ENCODE data around the gene TYW1. TPM values are rescaled to one million over a fixed set of nuclear protein-coding genes. Genes with fewer than 3 reads are reported as not detected.
"Not testable (repeated sequence)": the region's sequence is repeated elsewhere in the genome, so short reads cannot be mapped to it uniquely, and the experiment has no call there.

The TYW1 gene
- total and polyA plus RNA-seq, 2 donors from 2014 or later: 9.4 to 20.7 TPM

- H3K27me3 ChIP-seq (ENCODE audit: control insufficient read depth, insufficient read depth, low read length); H3K9ac ChIP-seq (ENCODE audit: low read length in 3 of 3); FAIRE-seq; H3K36me3 ChIP-seq (ENCODE audit: control insufficient read depth in 2 of 3, insufficient read depth in 3 of 3, low read length in 3 of 3); DNase-seq; intact Hi-C loops (cut with DNase I); H3K4me1 ChIP-seq (ENCODE audit: control insufficient read depth in 2 of 3, insufficient read depth in 2 of 3, low read depth in 1 of 3, low read length in 3 of 3); H3K4me3 ChIP-seq (ENCODE audit: low read length in 3 of 3); H3K27ac ChIP-seq (ENCODE audit: low read depth in 2 of 2, low read length in 2 of 2); H3K9me3 ChIP-seq (ENCODE audit: control insufficient read depth in 2 of 3, insufficient read depth in 1 of 3, low read length in 3 of 3): not testable (repeated sequence)
Observed at GRCh38 chr7:67229018-67229417, 232.4 kb downstream of the TYW1 start.

- H3K9ac ChIP-seq (ENCODE audit: low read length in 3 of 3); H3K27ac ChIP-seq (ENCODE audit: low read depth in 2 of 2, low read length in 2 of 2); DNase-seq; H3K9me3 ChIP-seq (ENCODE audit: control insufficient read depth in 2 of 3, insufficient read depth in 1 of 3, low read length in 3 of 3); FAIRE-seq; H3K4me1 ChIP-seq (ENCODE audit: control insufficient read depth in 2 of 3, insufficient read depth in 2 of 3, low read depth in 1 of 3, low read length in 3 of 3); intact Hi-C loops (cut with DNase I); H3K4me3 ChIP-seq (ENCODE audit: low read length in 3 of 3); H3K27me3 ChIP-seq (ENCODE audit: control insufficient read depth, insufficient read depth, low read length); H3K36me3 ChIP-seq (ENCODE audit: control insufficient read depth in 2 of 3, insufficient read depth in 3 of 3, low read length in 3 of 3): not testable (repeated sequence)
Observed at GRCh38 chr7:67230029-67230428, 233.4 kb downstream of the TYW1 start.

- H3K36me3 ChIP-seq (ENCODE audit: control insufficient read depth in 2 of 3, insufficient read depth in 3 of 3, low read length in 3 of 3); H3K27me3 ChIP-seq (ENCODE audit: control insufficient read depth, insufficient read depth, low read length); H3K27ac ChIP-seq (ENCODE audit: low read depth in 2 of 2, low read length in 2 of 2); H3K9me3 ChIP-seq (ENCODE audit: control insufficient read depth in 2 of 3, insufficient read depth in 1 of 3, low read length in 3 of 3); H3K9ac ChIP-seq (ENCODE audit: low read length in 3 of 3); H3K4me3 ChIP-seq (ENCODE audit: low read length in 3 of 3); DNase-seq; intact Hi-C loops (cut with DNase I); H3K4me1 ChIP-seq (ENCODE audit: control insufficient read depth in 2 of 3, insufficient read depth in 2 of 3, low read depth in 1 of 3, low read length in 3 of 3); FAIRE-seq: not testable (repeated sequence)
Observed at GRCh38 chr7:67233506-67233905, 236.9 kb downstream of the TYW1 start.

DNA sequence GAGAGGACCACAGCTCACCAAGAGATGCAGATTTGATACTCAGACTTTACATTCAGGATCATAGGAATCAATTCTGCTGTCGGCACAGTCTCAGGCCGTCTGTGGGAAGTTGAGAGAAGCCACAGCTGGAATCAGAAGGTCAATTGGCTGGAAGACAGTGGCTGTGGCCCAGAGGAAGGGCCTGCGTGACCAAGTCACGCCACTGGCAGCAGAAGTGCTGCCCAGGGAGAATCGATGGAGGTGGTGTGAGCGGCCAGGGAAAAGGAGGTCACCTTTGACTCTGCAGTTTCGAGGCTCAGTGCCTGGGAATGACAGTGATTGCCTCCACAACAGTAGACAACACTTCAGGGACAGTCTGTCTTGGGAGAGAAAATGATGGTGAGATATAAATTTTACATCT lies 239.6 kb downstream of the TYW1 start:
- FAIRE-seq; H3K9me3 ChIP-seq (ENCODE audit: control insufficient read depth in 2 of 3, insufficient read depth in 1 of 3, low read length in 3 of 3); H3K36me3 ChIP-seq (ENCODE audit: control insufficient read depth in 2 of 3, insufficient read depth in 3 of 3, low read length in 3 of 3); H3K27me3 ChIP-seq (ENCODE audit: control insufficient read depth, insufficient read depth, low read length); intact Hi-C loops (cut with DNase I); H3K9ac ChIP-seq (ENCODE audit: low read length in 3 of 3); H3K27ac ChIP-seq (ENCODE audit: low read depth in 2 of 2, low read length in 2 of 2); DNase-seq; H3K4me3 ChIP-seq (ENCODE audit: low read length in 3 of 3); H3K4me1 ChIP-seq (ENCODE audit: control insufficient read depth in 2 of 3, insufficient read depth in 2 of 3, low read depth in 1 of 3, low read length in 3 of 3): not testable (repeated sequence)

DNA sequence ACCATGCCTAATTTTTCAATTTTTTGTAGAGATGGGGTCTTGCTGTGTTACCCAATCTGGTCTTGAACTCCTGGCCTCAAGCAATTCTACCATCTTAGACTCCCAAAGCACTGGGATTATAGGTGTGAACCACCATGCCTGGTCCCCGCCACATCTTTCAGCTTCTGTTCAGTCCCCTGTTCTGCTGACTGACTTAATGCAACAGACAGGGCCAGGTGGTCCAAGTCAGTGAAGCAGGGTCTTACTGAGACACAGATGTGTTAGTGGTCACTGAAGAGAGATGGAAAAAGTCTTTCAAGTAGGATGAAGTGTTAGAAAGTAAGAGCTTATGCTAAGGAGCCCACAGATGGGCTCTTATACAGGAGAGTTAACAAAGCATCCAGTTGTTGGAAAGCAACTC lies 246.2 kb downstream of the TYW1 start:
- FAIRE-seq; H3K4me3 ChIP-seq (ENCODE audit: low read length in 3 of 3); H3K9ac ChIP-seq (ENCODE audit: low read length in 3 of 3); H3K36me3 ChIP-seq (ENCODE audit: control insufficient read depth in 2 of 3, insufficient read depth in 3 of 3, low read length in 3 of 3); H3K4me1 ChIP-seq (ENCODE audit: control insufficient read depth in 2 of 3, insufficient read depth in 2 of 3, low read depth in 1 of 3, low read length in 3 of 3); intact Hi-C loops (cut with DNase I); H3K27ac ChIP-seq (ENCODE audit: low read depth in 2 of 2, low read length in 2 of 2); H3K27me3 ChIP-seq (ENCODE audit: control insufficient read depth, insufficient read depth, low read length); H3K9me3 ChIP-seq (ENCODE audit: control insufficient read depth in 2 of 3, insufficient read depth in 1 of 3, low read length in 3 of 3); DNase-seq: not testable (repeated sequence)

DNA sequence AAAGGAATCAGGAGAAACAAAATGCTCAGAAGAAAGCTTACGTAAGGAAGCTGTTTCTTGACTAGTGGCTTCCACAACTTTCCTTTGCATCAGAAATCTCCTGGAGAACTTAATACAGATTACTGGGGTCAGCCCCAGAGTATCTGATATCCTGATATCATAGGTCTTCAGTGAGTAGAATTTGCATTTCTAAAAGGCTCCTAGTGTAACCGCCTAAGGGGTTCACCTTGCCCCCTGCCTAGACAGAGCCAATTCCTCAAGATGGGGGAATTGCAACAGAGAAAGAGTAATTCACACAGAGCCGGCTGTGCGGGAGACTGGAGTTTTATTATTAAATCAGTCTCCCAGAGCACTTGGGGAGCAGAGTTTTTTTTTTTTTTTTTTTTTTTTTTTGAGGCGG lies 251.7 kb downstream of the TYW1 start:
- H3K27me3 ChIP-seq (ENCODE audit: control insufficient read depth, insufficient read depth, low read length); H3K9me3 ChIP-seq (ENCODE audit: control insufficient read depth in 2 of 3, insufficient read depth in 1 of 3, low read length in 3 of 3); H3K4me3 ChIP-seq (ENCODE audit: low read length in 3 of 3); FAIRE-seq; H3K4me1 ChIP-seq (ENCODE audit: control insufficient read depth in 2 of 3, insufficient read depth in 2 of 3, low read depth in 1 of 3, low read length in 3 of 3); H3K9ac ChIP-seq (ENCODE audit: low read length in 3 of 3); H3K27ac ChIP-seq (ENCODE audit: low read depth in 2 of 2, low read length in 2 of 2); DNase-seq; intact Hi-C loops (cut with DNase I); H3K36me3 ChIP-seq (ENCODE audit: control insufficient read depth in 2 of 3, insufficient read depth in 3 of 3, low read length in 3 of 3): not testable (repeated sequence)
